NCI-H774 (cell line): ENCODE measurements around the gene MVB12B.
"Not testable (repeated sequence)": the region's sequence is repeated elsewhere in the genome, so short reads cannot be mapped to it uniquely, and the experiment has no call there.

Experiments used
- DNase-seq: peaks from one replicate; lab custom pipeline; 2025; lab: John Stamatoyannopoulos, UW

The MVB12B gene

DNA sequence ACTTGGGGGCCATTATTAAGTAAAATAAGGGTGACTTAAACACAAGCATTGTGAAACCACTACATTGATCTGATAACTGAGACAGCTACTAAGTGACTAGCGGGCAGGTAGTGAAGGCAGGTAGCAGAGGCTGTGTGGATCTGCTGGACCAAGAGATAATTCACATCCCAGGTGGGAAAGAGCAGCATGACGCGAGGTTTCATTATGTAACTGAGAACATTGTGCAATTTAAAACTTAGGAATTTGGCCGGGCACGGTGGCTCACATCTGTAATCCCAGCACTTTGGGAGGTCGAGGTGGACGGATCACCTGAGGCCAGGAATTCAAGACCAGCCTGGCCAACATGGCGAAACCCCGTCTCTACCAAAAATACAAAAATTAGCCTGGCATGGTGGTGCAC is 213.8 kb downstream of the MVB12B start:
- not testable (repeated sequence) for DNase-seq

DNA sequence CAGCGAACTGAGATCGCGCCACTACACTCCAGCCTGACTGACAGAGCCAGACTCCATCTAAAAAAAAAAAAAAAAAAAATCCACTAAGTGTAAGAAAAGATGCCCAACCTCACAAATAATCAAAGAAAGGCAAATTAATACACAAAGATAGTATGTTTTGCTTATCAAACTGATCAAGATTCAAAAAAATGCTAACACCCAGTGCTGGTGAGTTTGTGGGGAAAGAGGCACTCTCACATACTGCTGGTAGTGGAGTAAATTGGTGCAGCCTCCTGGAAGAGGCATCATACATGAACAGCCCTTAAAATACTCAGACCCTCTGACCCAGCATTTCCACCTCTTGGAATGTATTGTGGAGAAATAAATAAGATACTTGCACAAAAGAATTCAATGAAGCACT is 216.9 kb downstream of the MVB12B start:
- no peak for DNase-seq

DNA sequence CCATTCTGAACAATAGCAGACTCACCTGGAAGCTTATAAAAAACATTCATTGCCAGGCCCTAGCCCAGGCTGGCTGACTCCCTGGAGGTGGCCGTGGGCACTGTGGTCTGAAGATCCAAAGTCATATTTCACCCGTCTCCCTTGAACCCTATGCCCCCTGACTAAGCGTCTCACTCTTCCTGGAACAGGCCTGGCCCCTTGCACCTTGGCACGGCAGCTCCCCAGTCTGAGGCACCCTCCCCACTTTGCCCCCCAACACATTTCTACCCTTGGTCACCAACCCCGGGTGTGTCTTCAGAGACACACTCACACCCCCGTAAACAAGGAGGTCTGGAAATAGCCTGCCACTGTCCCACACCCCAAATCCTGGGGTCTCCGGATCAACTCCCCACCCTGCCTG is 218.5 kb downstream of the MVB12B start:
- no peak for DNase-seq

DNA sequence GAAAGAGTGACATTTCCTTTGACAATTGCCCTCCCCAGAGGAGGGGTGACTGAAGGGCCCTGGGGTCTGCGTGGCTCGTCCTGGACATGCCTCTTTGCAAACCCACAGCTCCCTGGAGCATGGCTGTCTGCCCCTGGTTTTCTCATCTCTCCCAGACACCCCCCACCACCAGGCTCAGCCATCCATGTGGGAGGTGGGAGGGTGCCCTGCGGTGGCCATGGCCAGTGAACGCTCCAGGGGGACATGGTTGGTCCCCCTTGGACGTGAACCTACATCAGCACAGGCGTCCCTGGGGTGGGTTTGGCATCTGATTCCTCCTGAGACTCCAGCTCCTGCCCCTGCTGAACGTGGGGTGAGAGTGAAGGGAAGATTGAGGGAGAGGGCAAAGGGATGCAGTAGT is 219.4 kb downstream of the MVB12B start:
- DNase-seq, result no peak

DNA sequence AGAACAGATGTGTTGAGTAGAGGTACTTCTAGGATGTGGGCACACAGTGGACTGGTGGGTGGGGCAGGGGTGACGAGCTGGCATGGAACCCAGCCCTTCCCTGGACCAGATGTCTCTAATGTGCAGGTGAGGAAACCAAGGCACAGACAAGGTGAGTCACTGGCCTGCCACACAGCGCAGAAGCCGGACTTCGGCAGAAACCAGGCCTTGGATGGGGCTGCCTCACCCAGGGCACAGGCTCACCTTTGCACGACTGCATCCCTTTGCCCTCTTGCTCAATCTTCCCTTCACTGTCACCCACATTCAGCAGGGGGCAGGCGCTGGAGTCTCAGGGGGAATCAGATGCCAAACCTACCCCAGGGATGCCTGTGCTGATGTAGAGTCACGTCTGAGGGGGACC is 221.7 kb downstream of the MVB12B start:
- DNase-seq, result no peak

DNA sequence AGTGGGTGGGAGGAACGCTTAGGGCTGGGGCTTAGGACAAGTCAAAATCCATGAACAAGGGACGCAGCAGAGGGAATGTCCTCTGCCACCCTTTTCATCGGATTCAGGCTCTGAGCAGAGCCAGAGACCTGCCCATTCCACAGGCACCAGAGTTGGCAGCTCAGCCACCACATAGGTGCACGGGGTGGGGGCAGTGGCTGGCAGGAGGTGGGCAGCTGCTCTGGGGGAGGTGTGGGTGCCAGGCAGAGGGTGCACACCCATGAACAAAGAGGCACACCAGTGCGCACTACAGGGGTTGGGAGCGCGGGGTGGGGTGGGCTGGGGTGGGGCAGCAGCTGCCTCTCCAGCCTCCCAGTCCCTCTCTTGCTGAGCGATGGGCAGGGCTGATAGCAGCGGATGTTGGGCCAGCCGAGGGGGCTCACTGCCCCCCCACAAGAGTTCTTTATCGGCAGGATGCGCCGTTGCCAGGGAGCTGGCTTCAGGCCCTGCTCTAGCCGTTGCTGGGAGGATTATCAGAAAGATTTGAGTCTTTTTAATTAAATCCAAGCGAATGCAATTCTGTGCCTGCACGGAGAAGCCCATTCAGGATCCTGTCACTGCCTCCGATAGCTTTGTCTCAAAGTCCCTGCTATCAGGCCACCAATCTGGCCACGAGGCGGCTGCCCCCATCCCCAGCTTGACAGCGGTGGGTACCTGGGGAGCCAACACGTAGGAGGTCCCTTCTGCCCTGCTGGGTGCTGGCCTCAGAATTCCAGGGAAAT is 222.8 kb downstream of the MVB12B start:
- DNase-seq, result no peak

DNA sequence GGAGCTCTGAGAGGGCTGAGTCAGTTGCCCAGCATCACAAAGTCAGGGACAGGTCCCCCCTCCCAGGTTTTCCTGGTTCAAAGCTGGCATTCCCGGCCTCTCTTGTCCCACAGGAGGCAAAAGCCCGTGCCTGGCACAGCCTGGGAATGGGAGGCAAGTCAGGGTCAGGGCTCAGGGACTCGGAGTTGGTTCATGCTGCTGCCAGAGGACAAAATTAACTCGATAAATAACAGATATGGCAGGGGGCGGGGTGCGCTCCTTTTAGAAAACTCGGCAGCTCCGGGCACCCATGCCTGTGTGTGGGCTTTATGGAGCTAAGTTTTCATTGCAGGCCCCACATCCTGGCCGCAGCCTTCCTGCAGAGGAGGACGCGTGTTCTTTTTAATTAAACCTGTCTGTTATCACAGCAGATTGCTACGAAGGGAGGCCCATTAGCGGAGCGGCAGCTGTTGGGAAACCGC is 224.3 kb downstream of the MVB12B start:
- no peak for DNase-seq

DNA sequence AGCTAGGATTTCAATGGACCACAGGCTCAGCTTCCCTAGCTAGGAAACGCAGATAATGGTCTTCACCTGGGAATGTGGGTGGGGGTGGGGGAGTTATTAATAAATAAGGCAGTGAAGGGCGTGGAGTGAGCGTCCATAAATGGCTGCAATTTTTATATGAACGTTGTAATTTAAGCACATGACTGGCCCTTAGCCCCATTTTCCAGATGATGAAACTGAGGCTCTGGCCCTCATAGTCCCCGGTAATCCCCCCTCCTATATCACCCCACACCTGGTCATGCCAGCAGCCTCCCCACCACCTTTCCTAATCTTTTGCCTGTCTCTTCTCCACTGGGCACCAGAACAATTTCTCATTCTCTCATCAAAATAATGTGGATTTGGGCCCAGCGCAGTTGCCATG is 225.2 kb downstream of the MVB12B start:
- DNase-seq, result no peak

DNA sequence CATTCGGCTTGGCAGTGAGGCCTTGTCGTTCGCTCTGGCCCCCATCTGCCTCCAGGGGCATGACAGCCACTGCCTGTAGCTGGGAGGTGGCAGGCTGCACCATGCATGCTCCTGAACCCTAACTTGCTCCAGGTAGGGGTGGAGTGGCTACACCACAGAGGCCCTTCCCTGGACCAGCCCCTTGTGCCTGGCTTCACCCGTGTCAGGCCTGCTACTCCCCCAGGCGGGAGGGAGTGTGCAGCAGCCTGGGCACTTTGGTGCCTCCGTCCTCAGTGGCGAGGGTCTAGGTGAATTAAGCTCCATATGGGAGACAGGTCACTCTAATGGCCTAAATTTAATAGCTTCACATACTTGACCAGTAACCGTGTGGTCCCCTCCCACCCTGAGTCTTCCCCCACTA is 227.7 kb downstream of the MVB12B start:
- DNase-seq, result no peak

DNA sequence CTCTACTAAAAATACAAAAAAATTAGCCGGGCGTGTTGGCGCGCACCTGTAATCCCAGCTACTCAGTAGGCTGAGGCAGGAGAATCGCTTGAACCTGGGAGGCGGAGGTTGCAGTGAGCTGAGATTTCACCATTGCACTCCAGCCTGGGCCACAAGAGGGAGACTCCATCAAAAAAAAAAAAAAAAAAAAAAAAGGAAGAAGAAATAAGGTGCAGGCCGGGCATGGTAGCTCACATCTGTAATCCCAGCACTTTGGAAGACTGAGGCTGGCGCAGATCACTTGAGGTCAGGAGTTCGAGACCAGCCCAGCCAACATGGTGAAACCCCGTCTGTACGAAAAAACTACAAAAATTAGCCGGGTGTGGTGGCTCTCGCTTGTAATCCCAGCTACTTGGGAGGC is 228.8 kb downstream of the MVB12B start:
- not testable (repeated sequence) for DNase-seq
